Measurements from ENCODE around the gene NDUFAF7. TPM values are rescaled to one million over a fixed set of nuclear protein-coding genes. Genes with fewer than 3 reads are reported as not detected.
"Not testable (repeated sequence)": the region's sequence is repeated elsewhere in the genome, so short reads cannot be mapped to it uniquely, and the experiment has no call there.

The NDUFAF7 gene
- total and polyA plus RNA-seq, 2 of the 13 experiments (the other 11 are each of a cell fraction or from before 2014, with no cell fraction given) = 27.0 to 40.8 TPM

GRCh38 chr2:37224063-37224462 is 7.4 kb upstream of the NDUFAF7 start:
- Histone ChIP-seq H3K9me3 (ENCODE audit: low read length) (no peaks in the 10 kb centered on the region), H3K27ac (ENCODE audit: extremely low read length, insufficient read depth, low read length) (no peak overlapping the region), H2AFZ (ENCODE audit: low read length) (no peak overlapping the region), H3K9ac (ENCODE audit: insufficient read depth, low read depth, low read length) (no peak overlapping the region), H3K4me3 (replicated peaks in 1 of 3; ENCODE audit: insufficient read depth in 1 of 3, low read depth in 2 of 3, low read length in 3 of 3) (no peak overlapping the region), H4K20me1 (ENCODE audit: insufficient read depth, low read length) (peaks cover 7% of the 10 kb centered on the region), H3K4me1 (ENCODE audit: insufficient read depth, low read length) (peaks cover 42% of the 10 kb centered on the region), H3K4me2 (ENCODE audit: low read depth, low read length) (no peak overlapping the region), H3K36me3 (replicated peaks in 1 of 2; ENCODE audit: control insufficient read depth in 1 of 2, insufficient read depth in 2 of 2, low read length in 2 of 2) (peaks cover 20 to 63% of the 10 kb centered on the region in 2 experiments), H3K79me2 (ENCODE audit: insufficient read depth, low read length) (peaks cover 48% of the 10 kb centered on the region), H3K27me3 (ENCODE audit: control insufficient read depth in 1 of 2, insufficient read depth in 2 of 2, low read length in 2 of 2) (no peaks in the 10 kb centered on the region)
- POLR2A ChIA-PET = no interaction called here
- no peak for DNase-seq (ENCODE audit: low spot score)
- 100% methylated on average over 1 of the region's 1 CpG for WGBS (ENCODE audit: low lambda C conversion rate)
- CTCF ChIA-PET (ENCODE audit: low intra/inter-chr PET ratio, low total read pairs) = no interaction called here
- BruUV-seq (replicated peaks) = no TSS peak
- intact Hi-C loops (cut with micrococcal nuclease; ENCODE audit: unreplicated experiment) = no loop called here
- no peak for ATAC-seq
- in situ Hi-C loops (cut with HindIII; ENCODE audit: extremely low pct_ligation_motif_present, low pct_unique_long_range_greater_than_20kb) = no loop called here
- TF ChIP-seq, protein P1, sequence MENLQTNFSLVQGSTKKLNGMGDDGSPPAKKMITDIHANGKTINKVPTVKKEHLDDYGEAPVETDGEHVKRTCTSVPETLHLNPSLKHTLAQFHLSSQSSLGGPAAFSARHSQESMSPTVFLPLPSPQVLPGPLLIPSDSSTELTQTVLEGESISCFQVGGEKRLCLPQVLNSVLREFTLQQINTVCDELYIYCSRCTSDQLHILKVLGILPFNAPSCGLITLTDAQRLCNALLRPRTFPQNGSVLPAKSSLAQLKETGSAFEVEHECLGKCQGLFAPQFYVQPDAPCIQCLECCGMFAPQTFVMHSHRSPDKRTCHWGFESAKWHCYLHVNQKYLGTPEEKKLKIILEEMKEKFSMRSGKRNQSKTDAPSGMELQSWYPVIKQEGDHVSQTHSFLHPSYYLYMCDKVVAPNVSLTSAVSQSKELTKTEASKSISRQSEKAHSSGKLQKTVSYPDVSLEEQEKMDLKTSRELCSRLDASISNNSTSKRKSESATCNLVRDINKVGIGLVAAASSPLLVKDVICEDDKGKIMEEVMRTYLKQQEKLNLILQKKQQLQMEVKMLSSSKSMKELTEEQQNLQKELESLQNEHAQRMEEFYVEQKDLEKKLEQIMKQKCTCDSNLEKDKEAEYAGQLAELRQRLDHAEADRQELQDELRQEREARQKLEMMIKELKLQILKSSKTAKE (CRISPR knock-in tag; IDR thresholded peaks at IDR 0.05; ENCODE audit: borderline replicate concordance) = no peak
- TF ChIP-seq MIER2 (CRISPR knock-in tag; IDR thresholded peaks at IDR 0.05) (peak; percentile 77; the same call in 1 of the 2 replicates), SMAD3 (CRISPR knock-in tag; IDR thresholded peaks at IDR 0.05) (no peak), TBL1XR1 (IDR thresholded peaks at IDR 0.05; ENCODE audit: borderline replicate concordance, low read length, partially characterized antibody) (no peak), REST (IDR thresholded peaks at IDR 0.05; ENCODE audit: borderline replicate concordance in 1 of 2, low read depth in 1 of 2, low read length in 2 of 2) (peak in 1 of 2 experiments; percentile 86; a peak in 3 of 4 replicates)
- TF ChIP-seq, protein P2, sequence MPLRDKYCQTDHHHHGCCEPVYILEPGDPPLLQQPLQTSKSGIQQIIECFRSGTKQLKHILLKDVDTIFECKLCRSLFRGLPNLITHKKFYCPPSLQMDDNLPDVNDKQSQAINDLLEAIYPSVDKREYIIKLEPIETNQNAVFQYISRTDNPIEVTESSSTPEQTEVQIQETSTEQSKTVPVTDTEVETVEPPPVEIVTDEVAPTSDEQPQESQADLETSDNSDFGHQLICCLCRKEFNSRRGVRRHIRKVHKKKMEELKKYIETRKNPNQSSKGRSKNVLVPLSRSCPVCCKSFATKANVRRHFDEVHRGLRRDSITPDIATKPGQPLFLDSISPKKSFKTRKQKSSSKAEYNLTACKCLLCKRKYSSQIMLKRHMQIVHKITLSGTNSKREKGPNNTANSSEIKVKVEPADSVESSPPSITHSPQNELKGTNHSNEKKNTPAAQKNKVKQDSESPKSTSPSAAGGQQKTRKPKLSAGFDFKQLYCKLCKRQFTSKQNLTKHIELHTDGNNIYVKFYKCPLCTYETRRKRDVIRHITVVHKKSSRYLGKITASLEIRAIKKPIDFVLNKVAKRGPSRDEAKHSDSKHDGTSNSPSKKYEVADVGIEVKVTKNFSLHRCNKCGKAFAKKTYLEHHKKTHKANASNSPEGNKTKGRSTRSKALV (CRISPR knock-in tag; IDR thresholded peaks at IDR 0.05) = no peak
- FAIRE-seq = no peak

DNA sequence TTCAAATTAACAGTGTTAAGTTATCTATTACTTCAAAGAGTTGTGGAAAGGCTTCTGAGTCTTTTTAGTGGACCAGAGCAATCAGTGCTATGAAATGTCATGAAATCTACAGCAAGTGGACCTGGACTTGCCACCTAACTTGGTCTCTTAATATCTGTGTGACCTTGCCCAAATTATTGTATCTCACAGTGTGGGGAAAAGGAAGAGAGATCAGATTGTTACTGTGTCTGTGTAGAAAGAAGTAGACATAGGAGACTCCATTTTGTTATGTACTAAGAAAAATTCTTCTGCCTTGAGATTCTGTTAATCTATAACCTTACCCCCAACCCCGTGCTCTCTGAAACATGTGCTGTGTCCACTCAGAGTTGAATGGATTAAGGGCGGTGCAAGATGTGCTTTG is 6.3 kb upstream of the NDUFAF7 start:
- H3K9me3 ChIP-seq (ENCODE audit: low read length); H3K4me3 ChIP-seq (replicated peaks in 1 of 3; ENCODE audit: insufficient read depth in 1 of 3, low read depth in 2 of 3, low read length in 3 of 3); H3K27me3 ChIP-seq (ENCODE audit: control insufficient read depth in 1 of 2, insufficient read depth in 2 of 2, low read length in 2 of 2); H3K9ac ChIP-seq (ENCODE audit: insufficient read depth, low read depth, low read length); H3K27ac ChIP-seq (ENCODE audit: extremely low read length, insufficient read depth, low read length); POLR2A ChIA-PET; FAIRE-seq; BruUV-seq (replicated peaks); CTCF ChIA-PET (ENCODE audit: low intra/inter-chr PET ratio, low total read pairs); H2AFZ ChIP-seq (ENCODE audit: low read length); intact Hi-C loops (cut with micrococcal nuclease; ENCODE audit: unreplicated experiment); DNase-seq (ENCODE audit: low spot score): not testable (repeated sequence)
- H3K4me1 ChIP-seq (ENCODE audit: insufficient read depth, low read length) = peaks cover 53% of the 10 kb centered on the region
- ATAC-seq = peak; percentile 35; the same call in 1 of the 3 replicates
- peak overlapping the region; percentile 5; the same call in 1 of the 2 replicates for H3K4me2 ChIP-seq (ENCODE audit: low read depth, low read length)
- in situ Hi-C loops (cut with HindIII; ENCODE audit: extremely low pct_ligation_motif_present, low pct_unique_long_range_greater_than_20kb) = loop anchor here (5.0 kb wide), 1 partner anchor 68 kb away; the partner anchor contains the start of gene EIF2AK2
- H3K36me3 ChIP-seq (replicated peaks in 1 of 2; ENCODE audit: control insufficient read depth in 1 of 2, insufficient read depth in 2 of 2, low read length in 2 of 2) = peaks cover 21 to 59% of the 10 kb centered on the region in 2 experiments
- peaks cover 17% of the 10 kb centered on the region for H4K20me1 ChIP-seq (ENCODE audit: insufficient read depth, low read length)
- peaks cover 58% of the 10 kb centered on the region for H3K79me2 ChIP-seq (ENCODE audit: insufficient read depth, low read length)
- no CpG with 5 or more reads among the region's 2 CpGs for WGBS (ENCODE audit: low lambda C conversion rate)
